GM12878 (cell line): ENCODE measurements around the gene MYH7.

Experiments used
- CEBPZ ChIP-seq: fragments of 150-350 bp; IDR thresholded peaks from 2 replicates; pipeline ENCODE4 v1.6.1; 2016; ENCODE audit warnings: low read depth, low read length
- IRF5 ChIP-seq: fragments of 450-650 bp; IDR thresholded peaks from 2 replicates; pipeline ENCODE4 v1.6.1; 2017; ENCODE audit warnings: borderline replicate concordance
- POLR2A ChIP-seq: IDR thresholded peaks from 2 replicates; pipeline ENCODE4 v1.6.1; 2011; ENCODE audit warnings: low read depth, mild to moderate bottlenecking, low read length

GRCh38 chr14:23377198-23377550, 58.3 kb downstream of the MYH7 start:
- no peak for TF ChIP-seq POLR2A
- TF ChIP-seq IRF5 = no peak
- no peak for TF ChIP-seq CEBPZ
